Measurements from ENCODE around the gene ST14. TPM values are rescaled to one million over a fixed set of nuclear protein-coding genes. Genes with fewer than 3 reads are reported as not detected.

The ST14 gene
- total RNA-seq, 1 experiment from 2014 or later = 0.30 TPM

GRCh38 chr11:130146796-130147195, 12.8 kb upstream of the ST14 start:
- Histone ChIP-seq H3K4me3 (ENCODE audit: low read depth, low read length, poor library complexity, severe bottlenecking) (no peak overlapping the region), H3K9me3 (ENCODE audit: low read depth, low read length, poor library complexity, severe bottlenecking) (no peaks in the 10 kb centered on the region), H3K36me3 (ENCODE audit: insufficient read depth, low read length, poor library complexity, severe bottlenecking) (peaks cover 22% of the 10 kb centered on the region), H3K4me1 (ENCODE audit: insufficient read depth, low read length, poor library complexity, severe bottlenecking) (no peaks in the 10 kb centered on the region), H3K27me3 (replicated peaks; ENCODE audit: insufficient read depth, low read depth, low read length, poor library complexity) (no peaks in the 10 kb centered on the region), H3K27ac (ENCODE audit: low read depth, low read length, poor library complexity, severe bottlenecking) (no peak overlapping the region)
- CTCF ChIA-PET = no interaction called here
- DNase-seq (ENCODE audit: low spot score) = no peak
- POLR2A ChIA-PET (ENCODE audit: low non-redundant PET) = no interaction called here
- BruUV-seq (replicated peaks) = no TSS peak
- TF ChIP-seq EZH2 (IDR thresholded peaks at IDR 0.05; ENCODE audit: borderline replicate concordance, low read depth, low read length, poor library complexity, severe bottlenecking) (no peak), CTCF (conservative IDR thresholded peaks at IDR 0.05; ENCODE audit: low read depth, low read length) (no peak)
- intact Hi-C loops (cut with micrococcal nuclease; ENCODE audit: unreplicated experiment) = no loop called here

GRCh38 chr11:130148796-130149326, 10.7 kb upstream of the ST14 start:
- intact Hi-C loops (cut with micrococcal nuclease; ENCODE audit: unreplicated experiment) = no loop called here
- DNase-seq (ENCODE audit: low spot score) = no peak
- no peaks in the 10 kb centered on the region for H3K4me1 ChIP-seq (ENCODE audit: insufficient read depth, low read length, poor library complexity, severe bottlenecking)
- peaks cover 12% of the 10 kb centered on the region for H3K36me3 ChIP-seq (ENCODE audit: insufficient read depth, low read length, poor library complexity, severe bottlenecking)
- no TSS peak for BruUV-seq (replicated peaks)
- H3K9me3 ChIP-seq (ENCODE audit: low read depth, low read length, poor library complexity, severe bottlenecking) = no peaks in the 10 kb centered on the region
- H3K4me3 ChIP-seq (ENCODE audit: low read depth, low read length, poor library complexity, severe bottlenecking) = no peak overlapping the region
- H3K27ac ChIP-seq (ENCODE audit: low read depth, low read length, poor library complexity, severe bottlenecking) = no peak overlapping the region
- TF ChIP-seq EZH2 (IDR thresholded peaks at IDR 0.05; ENCODE audit: borderline replicate concordance, low read depth, low read length, poor library complexity, severe bottlenecking) (no peak), CTCF (conservative IDR thresholded peaks at IDR 0.05; ENCODE audit: low read depth, low read length) (no peak)
- ChIA-PET POLR2A (ENCODE audit: low non-redundant PET) (no interaction called here), CTCF (no interaction called here)
- no peaks in the 10 kb centered on the region for H3K27me3 ChIP-seq (replicated peaks; ENCODE audit: insufficient read depth, low read depth, low read length, poor library complexity)

GRCh38 chr11:130150790-130151189, 8.8 kb upstream of the ST14 start:
- Histone ChIP-seq H3K36me3 (ENCODE audit: insufficient read depth, low read length, poor library complexity, severe bottlenecking) (no peaks in the 10 kb centered on the region), H3K27ac (ENCODE audit: low read depth, low read length, poor library complexity, severe bottlenecking) (no peak overlapping the region), H3K27me3 (replicated peaks; ENCODE audit: insufficient read depth, low read depth, low read length, poor library complexity) (no peaks in the 10 kb centered on the region), H3K9me3 (ENCODE audit: low read depth, low read length, poor library complexity, severe bottlenecking) (no peaks in the 10 kb centered on the region), H3K4me3 (ENCODE audit: low read depth, low read length, poor library complexity, severe bottlenecking) (no peak overlapping the region), H3K4me1 (ENCODE audit: insufficient read depth, low read length, poor library complexity, severe bottlenecking) (no peaks in the 10 kb centered on the region)
- TF ChIP-seq CTCF (conservative IDR thresholded peaks at IDR 0.05; ENCODE audit: low read depth, low read length) = no peak
- TF ChIP-seq EZH2 (IDR thresholded peaks at IDR 0.05; ENCODE audit: borderline replicate concordance, low read depth, low read length, poor library complexity, severe bottlenecking) = no peak
- no TSS peak for BruUV-seq (replicated peaks)
- intact Hi-C loops (cut with micrococcal nuclease; ENCODE audit: unreplicated experiment) = loop anchor here (10.0 kb wide), 1 partner anchor 356 kb away; no protein-coding TSS in a partner anchor
- POLR2A ChIA-PET (ENCODE audit: low non-redundant PET) = interaction anchor here (0.6 kb wide), 1 partner anchor 173 kb away, joined by 5 read pairs; no protein-coding TSS in a partner anchor
- no peak for DNase-seq (ENCODE audit: low spot score)
- CTCF ChIA-PET = no interaction called here
